ENCODE data around the gene OSBPL10.

DNA sequence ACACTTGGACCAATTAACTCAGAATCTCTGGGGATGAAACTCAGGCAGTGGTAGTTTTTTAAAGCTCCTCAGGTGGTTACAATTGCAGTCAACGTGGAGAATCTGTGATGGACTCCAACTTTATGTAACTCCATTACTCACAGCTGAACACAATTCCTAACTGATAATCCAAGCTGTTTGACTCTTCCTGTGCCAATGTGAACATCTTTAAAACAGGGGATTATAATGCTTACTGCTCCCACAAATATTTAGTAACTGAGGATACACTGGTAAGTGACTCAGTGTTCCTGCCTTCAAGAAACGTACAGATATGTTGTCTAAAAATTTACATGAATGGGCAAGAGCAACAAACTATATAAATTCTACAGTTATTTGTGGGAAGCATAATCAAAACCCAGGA is 85.6 kb downstream of the OSBPL10 start:
- TF ChIP-seq SUZ12 (IDR thresholded peaks at IDR 0.05) (no peak), HDGF (IDR thresholded peaks at IDR 0.05; ENCODE audit: borderline replicate concordance) (no peak)
- TF ChIP-seq, protein P1, sequence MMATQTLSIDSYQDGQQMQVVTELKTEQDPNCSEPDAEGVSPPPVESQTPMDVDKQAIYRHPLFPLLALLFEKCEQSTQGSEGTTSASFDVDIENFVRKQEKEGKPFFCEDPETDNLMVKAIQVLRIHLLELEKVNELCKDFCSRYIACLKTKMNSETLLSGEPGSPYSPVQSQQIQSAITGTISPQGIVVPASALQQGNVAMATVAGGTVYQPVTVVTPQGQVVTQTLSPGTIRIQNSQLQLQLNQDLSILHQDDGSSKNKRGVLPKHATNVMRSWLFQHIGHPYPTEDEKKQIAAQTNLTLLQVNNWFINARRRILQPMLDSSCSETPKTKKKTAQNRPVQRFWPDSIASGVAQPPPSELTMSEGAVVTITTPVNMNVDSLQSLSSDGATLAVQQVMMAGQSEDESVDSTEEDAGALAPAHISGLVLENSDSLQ (IDR thresholded peaks at IDR 0.05) = no peak

All from HEK293T (cell line).